HG02798 (cell line): ENCODE data around the gene EGFR.
A peak's percentile ranks its signal among the peaks of the same experiment; 100 is the strongest.

Source experiments
- ATAC-seq: cut with Tn5 transposase; IDR thresholded peaks from one replicate; pipeline ENCODE4 v1.9.1; 2021; ENCODE audit warnings: mild to moderate bottlenecking; ENCODE audit not compliant: unreplicated experiment, poor library complexity

Gene EGFR

DNA sequence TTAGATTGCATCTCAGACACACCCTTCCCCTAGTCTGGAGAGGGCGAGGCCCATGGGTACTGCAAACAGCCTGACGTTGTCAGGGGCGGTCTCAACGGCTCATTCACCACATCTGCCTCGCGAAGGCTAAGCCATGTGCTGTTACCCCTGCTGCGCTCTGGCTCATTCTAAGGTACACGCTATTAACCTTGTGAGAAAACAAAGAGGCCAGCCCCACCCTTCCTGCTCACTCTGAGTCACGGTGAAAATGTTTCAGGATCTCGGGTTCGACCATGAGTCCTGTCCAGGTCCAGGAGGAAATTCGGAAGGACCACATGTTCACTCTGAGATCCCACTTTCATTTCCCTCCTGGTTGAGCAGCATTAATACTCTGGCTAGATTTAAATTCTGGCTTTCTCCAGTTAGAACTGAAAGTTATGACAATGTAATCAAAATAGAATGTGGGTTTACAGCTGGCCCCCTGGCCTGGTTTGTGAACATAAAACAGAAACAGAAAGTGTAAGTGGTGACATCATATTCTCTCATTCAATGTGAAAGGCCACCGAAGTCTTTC is 55.2 kb downstream of the EGFR start:
- ATAC-seq = peak; percentile 89

DNA sequence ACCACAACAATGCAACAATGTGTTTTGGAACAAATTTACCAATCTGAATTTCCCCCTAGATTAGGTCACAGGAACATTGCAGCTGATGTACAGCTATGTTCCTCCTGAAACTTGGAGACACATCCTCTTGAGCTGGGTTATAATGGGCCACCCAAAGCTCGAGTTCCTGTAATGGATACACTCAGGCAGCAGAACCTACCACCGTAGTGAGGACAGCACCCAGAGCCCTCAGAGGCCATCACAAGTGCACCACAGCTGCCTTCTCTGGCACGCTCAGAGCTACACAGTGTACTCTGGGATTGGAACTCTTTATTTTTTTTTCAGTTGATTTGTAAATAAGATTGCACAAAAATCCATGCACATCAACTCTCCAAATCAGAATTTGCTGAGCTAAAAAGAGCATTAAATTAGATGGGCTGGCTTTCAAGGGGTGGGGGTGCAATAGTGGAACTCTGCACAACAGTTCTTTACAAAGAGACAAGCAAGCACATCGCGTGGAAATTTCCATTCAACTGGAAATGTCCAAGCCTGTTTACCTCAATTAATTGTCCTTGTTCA is 56.7 kb downstream of the EGFR start:
- ATAC-seq = no peak

DNA sequence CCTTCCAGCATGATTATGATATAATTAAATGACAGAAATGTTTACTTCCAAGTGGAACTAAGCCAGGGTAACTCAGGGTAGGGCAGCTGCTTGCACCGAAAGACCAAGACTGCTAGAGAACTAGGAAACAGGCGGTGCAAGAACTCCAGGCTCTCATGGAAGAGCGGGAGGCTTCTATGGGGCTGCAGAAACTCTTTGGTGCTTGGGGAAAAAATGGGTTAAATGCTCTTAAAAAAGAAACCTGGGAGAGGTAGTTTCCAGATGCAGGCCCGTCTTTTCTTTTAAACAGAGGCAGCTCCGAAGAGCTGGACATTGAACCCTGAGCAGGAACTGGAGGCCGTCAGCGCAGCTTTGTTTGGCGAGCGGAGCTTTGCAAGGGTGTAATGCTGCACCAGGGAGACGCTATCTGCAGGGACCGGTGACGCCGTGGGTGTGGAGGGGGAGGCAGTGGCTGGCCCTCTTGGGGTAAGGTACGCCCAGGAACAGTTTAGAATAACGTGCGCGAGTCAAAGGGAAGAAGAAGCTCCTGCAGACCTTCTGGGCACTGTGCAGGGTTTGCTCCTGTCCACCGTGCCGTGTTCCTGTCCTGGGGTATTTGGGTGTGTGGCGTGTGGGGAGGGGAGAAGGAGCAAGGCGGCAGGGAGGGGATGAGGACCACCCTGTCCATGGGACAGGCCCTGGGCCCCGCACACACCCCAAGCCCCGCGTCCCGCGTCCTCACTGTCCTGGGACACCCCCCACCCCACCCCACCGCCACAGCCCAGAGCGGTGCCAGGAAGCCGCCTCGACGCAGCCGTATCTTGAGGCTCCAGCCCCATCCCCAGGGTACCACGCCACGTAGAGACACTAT is 59.0 kb downstream of the EGFR start:
- ATAC-seq = no peak

DNA sequence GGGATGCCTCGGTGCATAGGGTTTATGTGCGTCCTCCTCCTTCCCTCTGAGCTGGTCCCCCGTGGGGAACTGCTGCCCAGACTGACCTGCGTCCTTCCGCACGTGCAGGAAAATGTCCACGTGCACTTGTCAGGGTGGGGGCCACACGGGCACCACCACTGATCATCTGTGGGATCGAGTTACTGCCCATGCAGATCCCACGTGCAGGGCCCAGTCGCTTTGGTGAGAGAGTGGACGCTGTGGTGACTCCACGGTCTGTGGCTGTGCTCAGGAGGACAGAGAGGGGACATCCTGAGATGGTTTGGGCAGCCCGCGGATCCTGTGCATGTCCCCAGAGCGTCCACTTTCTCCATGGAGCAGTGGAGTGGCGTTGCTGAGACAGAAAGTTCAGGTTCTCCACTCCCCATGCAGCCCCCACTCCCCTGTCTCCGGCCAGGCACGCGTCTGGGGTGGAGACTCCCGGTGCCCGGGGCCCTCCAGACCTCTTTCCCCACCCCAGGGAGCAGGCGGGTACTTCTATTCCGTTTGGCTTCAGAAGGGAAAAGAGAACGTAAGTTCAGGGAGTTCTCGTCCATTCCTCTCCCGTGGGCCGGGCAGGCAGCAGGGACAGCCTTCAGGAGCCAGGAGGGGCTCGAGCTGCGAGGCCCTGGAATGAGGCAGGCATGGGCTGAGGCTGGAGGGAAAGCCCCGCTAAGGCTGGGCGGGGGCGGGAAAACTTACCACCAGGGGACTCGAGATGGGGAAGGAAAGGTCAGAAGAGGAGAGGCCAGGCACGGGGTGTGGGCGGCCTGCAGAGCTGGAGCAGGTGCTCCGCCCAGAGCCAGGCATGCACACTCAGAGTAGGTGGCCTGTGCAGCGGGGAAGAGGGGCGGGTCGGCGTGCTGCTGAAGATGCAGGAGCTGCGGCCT is 59.9 kb downstream of the EGFR start:
- ATAC-seq = no peak

DNA sequence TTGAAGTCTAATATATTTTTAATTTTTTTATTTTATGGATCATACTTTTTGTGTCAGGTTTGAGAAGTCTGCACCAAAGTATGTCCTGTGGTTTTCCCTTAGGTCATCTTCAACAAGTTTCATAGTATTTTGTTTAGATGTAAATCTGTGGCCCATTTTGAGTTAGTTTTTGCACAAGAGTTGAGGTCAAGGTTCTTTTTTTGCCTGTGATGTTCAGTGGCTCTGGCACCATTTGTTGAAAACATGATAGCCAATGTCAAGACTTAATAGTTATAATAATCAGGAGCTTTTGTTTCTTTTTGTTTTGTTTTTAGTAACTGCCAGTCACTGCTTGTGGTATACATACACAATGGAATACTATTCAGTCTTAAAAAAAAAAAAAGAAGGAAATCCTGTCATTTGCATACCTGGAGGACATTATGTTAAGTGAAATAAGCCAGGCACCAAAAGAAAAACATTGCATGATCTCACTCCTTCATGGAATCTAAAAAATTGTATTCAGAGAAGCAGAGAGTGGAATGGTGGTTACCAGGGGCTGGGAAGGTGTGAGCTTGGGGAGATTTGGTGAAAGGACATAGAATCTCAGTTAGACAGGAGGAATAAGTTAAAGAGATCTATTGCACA is 61.3 kb downstream of the EGFR start:
- no peak for ATAC-seq

DNA sequence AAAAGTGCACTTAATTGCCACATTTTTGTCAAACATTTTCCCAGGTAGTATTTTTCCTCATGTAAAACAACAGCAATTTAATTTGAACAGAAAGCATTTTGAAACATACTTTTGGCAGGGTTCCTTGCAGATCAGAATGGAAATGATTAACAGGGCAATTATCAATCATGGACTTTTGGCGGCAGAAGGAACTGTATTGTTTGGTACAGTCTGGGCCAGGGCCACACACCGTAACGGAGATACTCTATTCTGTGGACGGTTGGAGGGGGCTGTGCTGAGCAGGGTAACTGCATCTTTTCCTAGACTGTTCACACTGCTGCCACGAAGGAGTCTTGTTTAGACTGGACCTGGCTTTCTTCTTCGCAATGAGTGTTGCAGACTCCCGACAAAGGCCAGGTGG is 62.3 kb downstream of the EGFR start:
- no peak for ATAC-seq

DNA sequence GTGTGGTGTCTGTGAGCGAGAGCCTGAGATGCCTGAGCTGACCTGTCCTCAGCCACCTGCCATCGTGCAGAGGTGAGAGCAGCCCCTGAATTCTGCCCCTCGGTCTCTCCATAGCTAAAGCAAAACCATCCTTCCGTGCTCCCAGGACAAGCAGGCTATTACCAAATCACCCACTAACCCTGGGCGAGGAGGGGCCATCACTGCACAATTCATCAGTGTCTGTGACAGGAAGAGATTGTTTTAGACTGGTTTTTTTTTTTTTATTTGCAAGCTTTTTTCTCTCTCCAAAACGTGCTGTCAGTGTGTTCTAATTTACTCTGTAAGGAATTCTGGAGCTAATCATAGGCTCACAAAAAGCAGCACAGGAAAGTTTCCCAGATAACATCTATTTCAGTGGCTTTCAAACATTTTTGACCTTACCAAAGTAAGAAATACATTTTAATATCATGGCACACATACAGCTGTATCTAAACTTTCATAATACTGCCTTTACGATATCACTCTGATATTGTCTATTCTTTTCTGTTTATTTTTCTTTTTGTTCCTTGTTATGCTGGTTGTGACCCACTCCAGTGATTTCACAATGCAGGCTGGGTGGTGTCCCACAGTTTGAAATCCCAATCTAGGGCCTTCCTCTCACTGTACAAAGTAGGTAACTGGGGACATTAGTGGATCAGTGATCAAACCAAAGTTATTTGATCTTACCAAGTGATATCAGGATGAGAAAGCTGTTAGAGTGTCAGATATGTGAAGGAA is 62.8 kb downstream of the EGFR start:
- no peak for ATAC-seq

DNA sequence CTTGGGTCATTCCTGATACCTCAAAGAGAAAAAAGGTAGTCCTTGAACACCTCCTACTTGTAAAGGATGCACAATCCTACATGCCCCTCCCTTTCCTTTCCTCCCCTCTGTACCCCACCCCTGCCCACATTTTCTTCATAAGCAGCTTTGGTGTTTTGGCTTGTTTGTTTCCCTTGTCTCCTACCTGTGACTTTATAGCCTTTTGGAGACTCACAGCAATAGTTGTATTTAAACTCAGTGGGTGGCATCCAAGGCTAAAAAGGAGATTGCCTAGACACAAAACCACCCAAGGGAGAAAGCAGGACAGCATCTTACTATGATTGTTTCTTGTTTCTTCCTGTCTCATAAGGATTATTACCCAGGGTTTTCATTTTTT is 63.4 kb downstream of the EGFR start:
- no peak for ATAC-seq

DNA sequence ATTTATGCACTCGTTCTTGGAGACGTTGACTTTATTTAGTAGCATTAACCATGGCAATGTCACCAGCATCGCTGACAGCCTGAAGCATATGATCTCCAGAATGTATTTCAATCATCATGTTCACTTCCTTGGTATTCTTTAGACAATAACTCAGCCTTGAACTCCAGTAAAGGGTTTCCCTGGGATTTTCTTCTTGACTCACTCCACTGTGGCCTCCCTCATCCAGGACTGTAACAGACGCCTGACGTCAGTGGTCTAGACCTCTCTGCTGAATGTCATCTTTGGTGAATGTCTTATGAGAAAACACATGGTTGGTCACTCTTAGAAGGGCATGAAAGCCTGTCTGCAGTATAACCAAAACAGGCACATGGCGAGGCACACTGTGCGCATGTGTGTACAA is 64.4 kb downstream of the EGFR start:
- ATAC-seq = no peak

DNA sequence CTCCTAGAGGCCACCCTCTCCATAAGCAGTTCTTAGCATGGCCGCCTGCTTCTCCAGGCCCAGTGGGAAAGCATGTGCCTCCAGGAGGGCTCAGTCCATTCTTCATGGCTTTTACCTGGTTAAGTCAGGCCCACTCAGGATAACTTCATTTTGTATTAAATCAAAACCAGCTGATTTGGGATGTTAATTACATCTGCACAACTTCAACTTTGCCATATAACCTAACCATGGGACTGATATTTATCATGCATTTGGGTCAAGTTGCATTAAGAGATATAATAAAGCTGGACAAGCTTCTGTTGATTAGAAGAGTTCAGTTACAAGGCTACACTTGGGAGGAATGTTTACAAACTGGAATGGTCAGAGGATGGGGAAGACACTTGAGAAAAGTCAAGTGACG is 65.5 kb downstream of the EGFR start:
- no peak for ATAC-seq

DNA sequence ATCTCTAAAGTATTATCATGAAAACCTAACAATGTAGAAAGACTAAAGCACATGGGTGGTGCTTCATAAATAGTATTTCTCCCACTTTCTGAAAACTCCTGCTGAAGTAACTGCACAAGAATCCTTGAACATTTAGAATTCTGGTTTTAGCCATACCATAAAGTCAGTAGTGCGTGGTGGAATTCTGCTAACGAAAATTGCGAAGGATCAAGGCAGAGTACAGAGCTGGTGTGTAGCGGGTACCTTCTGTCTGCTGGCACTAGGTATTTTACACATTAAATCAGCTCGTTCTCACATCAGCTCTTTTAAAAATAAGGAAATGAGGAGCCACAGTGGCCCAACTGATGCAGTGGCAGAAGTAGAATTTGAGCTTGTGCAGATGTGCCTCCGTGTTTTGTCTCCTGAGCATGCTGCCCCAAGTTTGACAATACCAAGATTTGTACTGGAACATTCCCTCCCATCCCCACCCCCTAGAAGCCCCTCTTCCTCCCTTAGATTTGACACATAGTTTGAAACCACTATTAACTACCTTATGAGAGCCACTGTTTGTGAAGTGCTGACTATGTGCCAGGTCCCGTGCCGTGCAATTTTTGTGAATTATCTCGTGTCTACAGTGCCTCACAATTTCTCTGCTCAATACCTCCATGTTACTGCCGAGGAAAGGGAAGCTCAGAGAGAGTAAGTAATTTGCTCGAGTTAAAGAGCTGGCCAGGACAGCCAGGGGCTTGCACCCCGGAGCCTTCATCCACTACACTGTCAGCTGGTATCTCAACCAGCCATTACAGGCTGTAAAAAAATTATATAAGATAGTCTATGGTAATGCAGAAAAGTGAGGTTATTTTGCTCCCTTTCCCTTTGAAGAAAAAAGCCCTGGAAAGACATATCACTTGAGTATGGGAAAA is 66.9 kb downstream of the EGFR start:
- peak; percentile 17 for ATAC-seq

DNA sequence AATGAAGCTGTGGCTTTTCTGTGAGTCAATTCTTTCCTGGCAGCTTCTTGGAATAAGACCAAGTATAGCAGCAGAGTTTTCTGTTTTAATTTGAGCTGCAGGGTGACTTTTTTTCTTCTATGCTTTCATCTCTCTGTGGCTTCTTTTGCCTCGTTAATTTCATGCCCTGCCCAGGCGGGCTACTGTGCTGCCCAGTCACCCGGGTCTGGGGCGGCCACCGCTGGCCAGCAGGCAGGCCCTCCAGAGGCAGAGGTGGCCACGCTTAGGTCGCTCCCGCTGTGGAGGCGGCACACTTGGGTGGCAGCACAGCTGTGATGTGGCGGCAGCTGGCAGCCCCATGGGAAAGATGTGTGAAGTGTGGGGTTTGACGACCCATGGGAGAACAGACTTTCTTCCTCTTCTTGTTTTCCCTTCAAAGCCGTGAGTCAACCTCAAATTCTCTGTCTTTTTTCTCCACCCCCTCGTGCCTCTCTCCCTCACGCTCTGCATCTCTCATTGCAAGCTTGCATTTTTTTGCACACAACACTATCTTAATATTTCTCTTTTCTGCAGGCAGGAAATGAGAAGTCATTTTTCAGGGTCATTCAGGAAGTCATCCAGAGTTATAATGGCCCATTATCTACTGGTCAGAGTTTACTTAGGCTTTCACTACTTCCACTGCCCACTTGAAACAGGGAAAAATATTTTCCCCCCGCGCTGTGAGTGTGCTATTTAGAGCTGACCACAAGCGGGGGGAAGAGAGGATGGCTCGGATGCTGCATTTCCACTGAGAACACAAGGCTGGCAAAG is 67.8 kb downstream of the EGFR start:
- peak; percentile 77 for ATAC-seq

DNA sequence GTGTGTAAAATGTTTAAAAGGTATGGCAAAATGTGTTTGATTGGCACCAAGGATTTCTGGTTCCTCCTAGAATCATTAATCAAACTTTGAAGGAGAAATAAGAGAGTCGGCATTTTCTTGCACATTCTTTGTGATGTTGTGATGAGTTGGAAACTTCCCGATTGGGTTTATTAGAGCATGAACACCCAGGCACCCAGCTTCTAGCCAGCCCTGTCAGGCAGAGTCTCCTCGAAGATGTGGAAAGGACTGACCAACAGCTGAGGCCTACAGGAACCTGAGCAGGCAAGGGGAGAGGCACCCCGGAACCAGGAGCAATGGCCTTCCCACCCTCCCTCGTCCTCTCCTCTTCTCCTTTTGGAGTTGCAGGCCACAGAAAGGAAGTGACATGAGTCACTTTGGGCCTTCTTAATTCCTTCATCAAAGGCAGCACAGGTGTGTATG is 68.7 kb downstream of the EGFR start:
- no peak for ATAC-seq

DNA sequence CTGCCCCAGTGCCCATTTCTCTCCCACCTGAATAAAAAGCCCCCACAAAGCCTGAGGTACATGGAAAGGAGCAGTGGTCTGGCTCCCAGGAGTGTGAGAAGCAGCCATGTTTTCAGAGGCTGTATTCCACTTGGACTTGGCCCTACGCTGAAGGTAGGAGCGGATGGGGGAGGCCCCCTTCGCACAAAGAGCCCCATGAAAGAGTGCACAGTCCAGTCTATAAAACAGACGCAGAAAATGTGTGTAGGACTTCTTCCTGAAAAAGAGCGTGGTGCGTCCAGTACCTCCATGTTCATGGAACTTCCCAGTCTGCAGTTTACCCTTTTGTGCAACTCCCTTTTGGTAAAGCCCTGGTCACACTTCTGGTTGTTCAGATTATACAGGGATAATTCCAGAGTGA is 69.3 kb downstream of the EGFR start:
- no peak for ATAC-seq

DNA sequence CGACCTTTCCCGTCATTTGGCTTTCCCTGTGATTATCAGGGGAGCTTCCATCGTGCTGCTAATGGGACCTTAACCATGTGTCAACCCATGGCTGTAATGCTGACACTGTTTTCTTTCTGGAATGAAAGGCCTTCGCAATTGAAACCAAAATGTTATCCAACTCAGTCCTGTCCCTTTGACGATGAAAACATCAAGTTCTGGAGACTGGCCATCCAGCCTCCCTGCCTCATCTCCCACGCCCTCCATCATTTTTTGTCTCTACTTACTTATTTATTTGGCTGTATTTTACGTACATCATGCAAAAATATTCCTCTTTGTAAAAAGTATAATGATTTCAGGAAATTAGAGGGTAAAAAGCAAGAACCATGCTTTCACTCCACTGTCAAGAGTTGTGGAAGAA is 69.8 kb downstream of the EGFR start:
- no peak for ATAC-seq

DNA sequence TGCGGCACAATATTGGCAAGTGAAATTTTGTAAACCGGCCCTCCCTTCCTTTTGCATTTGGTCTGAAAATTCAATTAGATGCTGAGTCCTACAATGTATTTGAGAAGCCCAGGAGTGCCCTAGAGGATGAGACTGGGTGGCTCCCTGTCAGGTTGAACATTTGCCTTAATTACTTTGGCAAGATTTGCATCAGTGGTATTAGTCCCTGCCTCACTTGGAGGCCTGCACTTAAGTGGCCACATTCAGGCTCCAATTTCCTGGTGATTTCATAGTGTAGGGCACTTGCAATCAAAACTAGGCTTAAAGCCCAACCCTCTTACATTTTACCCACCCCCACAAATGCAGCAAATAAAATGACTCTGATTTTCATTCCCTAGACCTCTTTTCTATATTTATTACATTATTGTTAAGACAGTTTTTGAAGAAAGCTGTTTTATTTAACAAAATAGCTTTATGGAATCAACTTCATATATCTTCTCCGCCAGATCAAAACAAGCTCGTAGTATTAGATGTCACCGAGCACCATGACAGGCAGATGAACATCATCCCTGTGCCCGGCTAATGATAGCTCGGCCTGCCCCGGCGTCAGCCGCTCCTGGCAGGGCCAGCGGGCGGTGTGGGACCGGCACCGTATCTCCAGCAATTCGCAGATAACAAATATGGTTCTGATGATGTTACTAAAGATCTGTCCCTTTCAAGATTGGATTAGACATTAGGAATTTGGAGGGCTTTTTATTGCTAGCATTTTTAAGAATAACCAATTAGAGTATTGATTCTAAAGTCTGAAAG is 73.6 kb downstream of the EGFR start:
- no peak for ATAC-seq

DNA sequence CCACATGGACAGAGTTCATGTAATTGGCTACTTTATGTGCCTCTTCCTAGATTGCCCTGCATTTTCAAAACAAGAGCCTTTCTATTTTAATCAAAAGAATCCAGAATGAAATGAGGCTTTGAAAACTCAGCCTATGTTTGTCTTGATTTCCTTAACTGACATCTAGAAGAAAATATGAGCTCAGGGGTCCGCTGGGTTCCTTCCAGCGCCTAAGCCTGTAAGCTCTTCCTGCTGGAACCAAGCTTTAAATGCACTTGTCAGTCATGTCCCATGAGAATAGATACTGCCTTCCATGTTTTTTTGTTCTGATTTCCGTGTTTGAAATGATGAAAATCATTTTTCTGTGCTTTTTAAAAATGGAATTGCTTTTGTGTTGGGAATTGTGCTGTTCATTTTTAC is 74.2 kb downstream of the EGFR start:
- ATAC-seq = no peak
